HG03521 (cell line): ENCODE results near the gene ZNF566.

ENCODE experiments used
- ATAC-seq: cut with Tn5 transposase; IDR thresholded peaks from one replicate; pipeline ENCODE4 v1.9.1; 2021; ENCODE audit warnings: mild to moderate bottlenecking, moderate library complexity; ENCODE audit not compliant: unreplicated experiment

ZNF566 gene

DNA sequence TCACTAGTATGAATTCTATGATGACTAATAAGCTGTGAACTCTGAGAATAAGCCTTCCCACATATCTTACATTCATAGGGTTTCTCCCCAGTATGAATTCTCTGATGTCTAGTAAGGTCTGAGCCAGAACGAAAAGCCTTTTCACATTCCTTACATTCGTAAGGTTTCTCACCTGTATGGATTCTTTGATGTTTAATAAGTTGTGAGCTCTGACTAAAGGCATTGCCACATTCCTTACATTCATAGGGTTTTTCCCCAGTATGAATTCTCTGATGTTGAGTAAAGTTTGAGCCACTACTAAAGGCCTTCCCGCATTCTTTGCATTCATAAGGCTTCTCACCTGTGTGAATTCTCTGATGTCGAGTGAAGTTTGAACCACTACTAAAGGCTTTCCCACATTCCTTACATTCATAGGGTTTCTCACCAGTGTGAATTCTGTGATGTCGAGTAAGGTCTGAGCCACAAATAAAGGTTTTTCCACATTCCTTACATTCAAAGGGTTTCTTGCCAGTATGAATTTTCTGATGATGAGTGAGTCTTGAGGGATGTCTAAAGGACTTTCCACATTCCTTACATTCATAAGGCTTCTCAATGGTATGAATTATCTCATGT, 40.2 kb downstream of the ZNF566 start:
- no peak for ATAC-seq

DNA sequence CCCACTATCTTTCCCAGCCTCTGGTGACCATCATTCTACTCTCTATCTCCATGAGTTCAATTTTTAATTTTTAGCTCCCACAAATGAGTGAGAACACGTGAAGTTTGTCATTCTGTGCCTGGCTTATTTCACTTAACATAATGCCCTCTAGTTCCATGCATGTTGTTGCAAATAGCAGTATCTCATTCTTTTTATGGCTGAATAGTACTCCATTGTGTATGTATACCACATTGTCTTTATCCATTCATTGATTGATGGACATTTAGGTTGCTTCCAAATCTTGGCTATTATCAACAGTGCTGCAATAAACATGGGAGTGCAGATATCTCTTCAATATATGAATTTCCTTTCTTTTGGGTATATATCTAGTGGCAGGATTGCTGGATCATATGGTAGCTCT, 48.0 kb downstream of the ZNF566 start:
- ATAC-seq = no peak

DNA sequence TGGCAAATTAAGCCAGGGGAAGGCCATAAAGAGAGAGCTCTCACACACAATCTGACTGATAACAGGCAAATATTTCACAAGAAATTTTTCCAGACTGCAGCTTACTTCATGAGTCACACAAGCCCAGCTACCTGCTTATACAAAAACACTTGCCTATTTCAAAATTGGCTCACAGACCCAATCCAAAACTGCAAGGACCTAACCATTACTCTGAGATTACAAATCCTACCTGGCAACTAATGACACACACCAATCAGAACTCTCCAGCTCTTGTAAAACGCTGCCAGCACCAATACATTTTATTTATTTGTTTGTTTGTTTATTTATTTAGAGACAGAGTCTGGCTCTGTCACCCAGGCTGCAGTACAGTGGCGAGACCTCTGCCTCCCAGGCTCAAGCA, 52.8 kb downstream of the ZNF566 start:
- no peak for ATAC-seq

DNA sequence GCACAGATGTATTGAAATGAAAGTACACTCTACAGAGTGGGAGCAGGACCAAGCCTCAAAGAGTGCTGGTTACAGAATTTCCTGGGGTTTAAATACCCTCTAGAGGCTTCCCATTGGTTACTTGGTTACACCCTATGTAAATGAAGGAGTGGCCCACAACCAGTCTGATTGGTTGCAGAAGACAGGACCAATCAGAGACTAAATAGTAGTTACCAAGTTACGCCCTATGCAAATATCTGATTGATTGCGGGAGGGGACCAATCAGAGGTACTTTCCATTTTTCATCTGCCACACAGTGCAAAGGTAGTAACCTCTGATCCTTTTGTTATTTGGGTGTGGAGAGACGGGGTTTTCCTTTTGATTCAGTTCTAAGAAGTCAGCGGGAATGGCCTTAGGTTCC, 65.4 kb downstream of the ZNF566 start:
- ATAC-seq = no peak

DNA sequence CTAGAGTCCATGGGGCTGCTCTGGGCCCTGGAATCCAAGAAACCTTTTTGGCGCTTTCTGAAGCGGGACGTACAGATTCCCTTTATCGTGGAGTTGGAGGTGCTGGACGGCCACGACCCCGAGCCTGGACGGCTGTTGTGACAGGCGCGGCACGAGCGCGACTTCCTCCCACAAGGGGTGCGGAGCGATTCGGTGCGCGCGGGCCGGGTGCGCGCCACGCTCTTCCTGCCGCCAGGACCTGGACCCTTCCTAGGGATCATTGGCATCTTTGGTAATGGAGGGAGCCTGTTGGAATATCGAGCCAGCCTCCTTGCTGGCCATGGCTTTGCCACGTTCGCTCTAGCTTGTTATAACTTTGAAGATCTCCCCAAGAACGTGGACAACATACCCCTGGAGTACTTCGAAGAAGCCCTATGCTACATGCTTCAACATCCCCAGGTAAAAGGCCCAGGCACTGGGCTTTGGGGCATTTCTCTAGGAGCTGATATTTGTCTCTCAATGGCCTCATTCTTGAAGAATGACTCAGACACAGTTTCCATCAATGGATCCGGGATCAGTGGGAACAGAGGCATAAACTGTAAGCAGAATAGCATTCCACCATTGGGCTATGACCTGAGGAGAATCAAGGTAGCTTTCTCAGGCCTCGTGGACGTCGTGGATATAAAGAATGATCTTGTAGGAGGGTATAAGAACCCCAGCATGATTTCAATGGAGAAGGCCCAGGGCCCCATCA, 67.4 kb downstream of the ZNF566 start:
- no peak for ATAC-seq

DNA sequence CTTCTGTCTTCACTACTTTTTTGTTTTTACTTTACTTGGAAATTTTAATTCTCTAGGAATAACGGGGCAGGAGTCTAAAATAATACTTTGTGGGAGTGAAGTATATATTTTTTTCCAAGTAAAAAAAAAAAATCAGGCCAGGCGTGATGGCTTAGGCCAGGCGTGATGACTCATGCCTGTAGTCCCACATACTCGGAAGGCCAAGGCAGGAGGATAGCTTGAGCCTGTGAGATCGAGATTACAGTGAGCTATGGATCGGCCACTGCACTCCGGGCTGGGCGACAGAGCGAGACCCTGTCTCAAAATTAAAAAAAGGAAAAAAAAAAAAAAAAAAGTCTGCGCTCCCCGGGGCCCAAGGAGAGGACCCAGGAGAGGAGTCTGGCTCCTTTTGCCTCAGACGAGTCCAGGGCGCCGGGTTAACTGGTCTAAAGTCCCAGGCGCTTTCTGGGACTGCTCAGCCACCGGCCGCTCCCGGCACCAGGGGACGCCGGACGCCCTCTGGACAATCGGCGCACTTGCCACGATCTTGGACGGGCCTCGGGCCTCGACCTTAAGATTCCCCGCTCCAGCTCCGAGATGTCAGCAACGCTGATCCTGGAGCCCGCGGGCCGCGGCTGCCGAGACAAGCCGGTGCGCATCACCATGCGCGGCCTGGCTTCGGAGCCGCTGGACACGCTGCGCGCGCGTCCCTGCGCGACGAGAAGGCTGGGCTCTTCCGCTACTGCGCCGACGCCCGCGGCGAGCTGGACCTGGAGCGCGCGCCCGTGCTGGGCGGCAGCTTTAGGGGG, 68.2 kb downstream of the ZNF566 start:
- no peak for ATAC-seq

DNA sequence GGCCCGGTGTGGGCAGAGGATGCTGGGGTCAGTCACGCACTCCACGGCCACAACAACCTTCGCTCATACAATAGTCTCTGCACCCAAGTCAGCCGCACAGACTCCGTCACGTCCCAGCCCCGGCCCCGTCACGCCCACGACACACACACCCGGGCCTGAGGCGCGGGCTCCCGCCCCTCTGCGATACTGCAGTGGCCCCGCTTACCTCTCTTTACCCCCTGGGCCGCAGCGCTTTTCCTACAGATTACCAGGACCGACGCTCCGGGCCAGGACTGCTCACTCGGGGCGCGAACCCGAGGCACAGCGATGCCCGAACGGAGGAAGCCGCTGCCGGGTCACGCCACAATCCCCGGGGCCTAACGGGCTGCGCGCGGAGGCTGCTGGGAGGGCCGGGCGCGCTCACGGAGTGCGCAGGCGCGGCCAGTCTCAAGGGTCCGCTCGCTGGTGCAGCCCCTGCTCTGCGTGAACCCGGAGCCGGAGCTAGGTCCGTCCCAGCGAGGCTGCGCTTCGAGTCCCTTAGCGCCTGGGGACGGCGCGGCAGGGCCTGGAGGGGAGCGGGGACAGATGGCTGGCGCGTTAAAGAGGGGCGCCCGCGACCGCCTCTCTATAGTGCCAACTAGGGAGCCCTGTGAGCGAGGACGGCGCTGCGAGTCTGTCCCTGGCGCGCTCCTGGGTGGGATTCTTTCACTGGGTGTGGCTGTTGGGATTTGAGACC, 70.9 kb downstream of the ZNF566 start, which contains the start of gene ZFP82:
Gene ZFP82, minus strand, starts transcription at position 358 of the 715 bp plus-strand sequence. CDS start 8,855 bp downstream, outside the sequence.
- ATAC-seq = no peak

DNA sequence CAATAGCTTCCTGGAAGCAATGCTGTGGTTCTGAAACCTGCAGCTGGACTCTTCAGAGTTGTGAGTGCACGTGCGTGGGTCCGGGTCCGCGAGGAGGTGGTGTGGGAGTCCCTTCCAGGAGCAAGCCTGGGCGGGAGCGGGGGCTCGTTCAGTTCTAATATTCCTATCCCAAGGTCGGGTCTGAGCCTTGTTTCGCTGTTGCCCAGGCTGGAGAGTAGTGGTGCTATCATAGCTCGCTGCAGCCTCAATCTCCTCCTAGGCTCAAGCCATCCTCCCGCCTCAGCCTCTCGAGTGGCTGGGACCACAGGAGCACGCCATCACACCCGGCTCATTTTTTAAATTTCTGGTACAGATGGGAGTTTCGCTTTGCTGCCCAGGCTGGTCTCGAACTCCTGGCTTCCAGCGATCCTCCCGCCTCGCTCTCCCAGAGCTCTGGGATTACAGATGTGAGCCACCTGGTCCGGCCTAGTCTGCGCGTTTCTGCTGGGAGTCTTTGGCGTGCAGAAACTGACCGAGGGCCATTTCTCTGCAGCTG, 71.5 kb downstream of the ZNF566 start:
- no peak for ATAC-seq

DNA sequence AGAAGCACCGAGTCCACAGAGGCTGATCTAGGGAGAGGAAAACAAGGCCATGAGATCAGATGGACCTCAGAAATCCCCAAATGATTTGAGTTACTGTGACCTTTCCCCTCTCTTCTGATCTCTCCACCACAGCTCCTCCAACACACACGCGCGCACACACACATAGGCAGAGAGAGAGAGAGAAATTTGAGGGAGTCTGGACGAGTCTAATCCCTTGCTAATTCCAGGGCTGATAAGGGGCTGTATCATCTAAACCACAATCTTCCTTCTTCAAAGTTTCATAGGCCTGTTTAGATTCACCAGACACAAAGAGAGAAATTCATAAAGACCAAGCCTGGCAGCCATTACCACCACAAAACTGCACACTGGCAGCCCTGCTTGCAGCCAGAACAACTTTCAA, 79.5 kb downstream of the ZNF566 start:
- no peak for ATAC-seq

DNA sequence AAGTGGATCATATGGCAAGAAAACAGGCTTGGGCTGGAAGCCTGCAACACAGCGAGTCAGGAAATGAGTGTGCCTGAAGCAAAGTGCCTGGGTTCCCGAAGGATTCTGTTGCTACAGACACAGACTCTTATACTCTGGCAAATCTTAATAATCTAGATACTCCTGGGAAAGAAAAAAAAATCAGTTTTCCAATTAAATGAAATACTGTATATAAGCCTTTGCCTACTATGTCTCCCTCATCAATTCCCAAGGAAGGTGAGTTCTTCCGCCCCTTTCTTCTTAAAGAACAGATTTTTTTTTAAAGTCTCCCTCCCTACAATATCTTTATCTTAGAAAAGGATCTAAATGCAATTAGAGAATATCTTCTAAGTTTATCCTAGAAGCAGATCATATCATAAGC, 81.3 kb downstream of the ZNF566 start:
- no peak for ATAC-seq

DNA sequence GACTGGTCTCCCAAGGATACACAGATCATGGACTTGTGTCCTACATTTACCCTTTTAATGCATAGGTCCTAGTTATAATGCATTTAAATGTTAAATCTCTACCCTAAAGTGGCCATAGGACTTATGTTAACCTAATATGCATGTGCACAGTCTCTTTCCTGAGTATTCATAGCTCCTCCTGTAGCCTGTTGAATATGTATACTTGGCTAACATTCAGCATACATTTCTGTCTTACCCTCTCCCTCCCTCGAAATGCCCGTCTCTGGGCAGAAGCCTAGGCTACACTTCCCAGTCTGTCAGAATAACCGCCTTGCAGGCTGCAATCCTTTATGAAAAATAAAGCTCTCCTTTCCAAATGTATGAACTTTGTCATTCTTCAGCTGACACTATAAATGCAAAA, 84.9 kb downstream of the ZNF566 start:
- ATAC-seq = no peak

DNA sequence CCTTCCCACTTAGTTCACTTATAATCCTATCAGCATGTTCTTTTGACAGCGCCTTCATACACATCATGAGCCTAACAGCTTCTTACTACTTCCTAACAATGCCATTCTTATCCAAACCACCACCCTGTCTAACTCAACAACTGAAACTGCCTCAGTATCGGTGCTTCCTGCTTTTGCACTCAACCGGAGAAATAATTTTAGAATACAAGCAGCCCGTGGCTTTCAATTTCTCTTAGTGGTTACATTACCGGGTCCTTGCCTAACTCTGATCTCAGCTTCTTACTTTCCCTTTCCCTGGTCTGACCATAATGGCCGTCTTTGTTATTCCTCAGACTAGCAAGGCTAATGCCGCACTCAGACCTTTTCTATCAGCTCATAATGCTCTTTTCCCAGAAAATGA, 87.9 kb downstream of the ZNF566 start:
- no peak for ATAC-seq

DNA sequence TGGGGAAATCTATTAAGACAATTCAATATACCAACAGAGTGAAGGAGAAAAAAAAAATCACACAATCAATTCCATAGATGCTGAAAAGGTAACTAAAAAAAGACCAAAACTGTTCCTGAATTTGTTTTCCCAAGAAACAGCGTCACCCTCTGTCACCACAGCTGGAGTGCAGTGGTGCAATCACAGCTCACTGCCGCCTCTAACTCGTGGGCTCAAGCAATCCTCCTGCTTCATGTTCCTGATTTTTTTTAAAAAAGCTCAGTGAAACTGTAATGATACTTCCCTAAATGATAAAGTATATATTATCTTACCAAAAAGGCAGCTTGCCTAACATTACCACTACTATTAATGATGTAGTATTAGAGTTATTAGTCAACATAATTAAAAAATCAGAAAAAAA, 90.8 kb downstream of the ZNF566 start:
- no peak for ATAC-seq
